Astrocyte of the spinal cord (primary cell): ENCODE data around the gene CHRNA9.

Source experiments
- DNase-seq: peaks from one replicate; pipeline ENCODE4 v3.0.0; 2011; ENCODE audit warnings: low read depth, low spot score
- H3K4me3 ChIP-seq: 2 replicates; pipeline ENCODE4 v1.5.1; 2011; ENCODE audit warnings: low read depth, mild to moderate bottlenecking, low read length, moderate library complexity
- in situ Hi-C: cut with HindIII; loops from 2 replicates; pipeline ENCODE4 v1.10.0; 2017; ENCODE audit warnings: low sequenced_read_pairs
- TF ChIP-seq, protein P1 (sequence below): IDR thresholded peaks from 2 replicates; pipeline ENCODE4 v1.5.1; 2012; ENCODE audit warnings: low read depth, mild to moderate bottlenecking, low read length, inconsistent platforms

CHRNA9 gene

GRCh38 chr4:40328383-40328782 lies 6.8 kb upstream of the CHRNA9 start:
- DNase-seq: no peak
- TF ChIP-seq, protein P1, sequence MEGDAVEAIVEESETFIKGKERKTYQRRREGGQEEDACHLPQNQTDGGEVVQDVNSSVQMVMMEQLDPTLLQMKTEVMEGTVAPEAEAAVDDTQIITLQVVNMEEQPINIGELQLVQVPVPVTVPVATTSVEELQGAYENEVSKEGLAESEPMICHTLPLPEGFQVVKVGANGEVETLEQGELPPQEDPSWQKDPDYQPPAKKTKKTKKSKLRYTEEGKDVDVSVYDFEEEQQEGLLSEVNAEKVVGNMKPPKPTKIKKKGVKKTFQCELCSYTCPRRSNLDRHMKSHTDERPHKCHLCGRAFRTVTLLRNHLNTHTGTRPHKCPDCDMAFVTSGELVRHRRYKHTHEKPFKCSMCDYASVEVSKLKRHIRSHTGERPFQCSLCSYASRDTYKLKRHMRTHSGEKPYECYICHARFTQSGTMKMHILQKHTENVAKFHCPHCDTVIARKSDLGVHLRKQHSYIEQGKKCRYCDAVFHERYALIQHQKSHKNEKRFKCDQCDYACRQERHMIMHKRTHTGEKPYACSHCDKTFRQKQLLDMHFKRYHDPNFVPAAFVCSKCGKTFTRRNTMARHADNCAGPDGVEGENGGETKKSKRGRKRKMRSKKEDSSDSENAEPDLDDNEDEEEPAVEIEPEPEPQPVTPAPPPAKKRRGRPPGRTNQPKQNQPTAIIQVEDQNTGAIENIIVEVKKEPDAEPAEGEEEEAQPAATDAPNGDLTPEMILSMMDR: no peak
- in situ Hi-C loops: no loop called here
- no peak overlapping the region for H3K4me3 ChIP-seq

DNA sequence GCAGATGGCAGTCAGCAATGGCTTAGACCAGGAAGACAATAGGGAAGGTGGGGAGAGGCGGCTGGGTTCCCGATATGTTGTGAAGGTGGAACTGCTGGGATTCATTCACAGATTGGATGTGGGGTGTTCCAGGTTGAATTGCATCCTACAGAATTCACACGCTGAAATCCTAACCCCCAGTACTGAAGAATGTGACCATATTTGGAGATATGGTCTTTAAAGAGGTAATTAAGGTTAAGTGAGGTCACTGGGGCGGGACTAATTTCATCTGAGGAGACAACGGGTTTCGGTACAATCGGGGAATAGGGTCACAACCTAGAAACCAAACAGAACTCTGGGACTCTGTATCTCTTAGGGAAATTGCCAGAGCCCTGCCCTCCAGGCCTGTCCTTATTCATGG lies 5.3 kb upstream of the CHRNA9 start:
- H3K4me3 ChIP-seq: no peak overlapping the region
- TF ChIP-seq, protein P1: no peak
- in situ Hi-C loops: no loop called here
- DNase-seq: no peak

- no peak for DNase-seq
- TF ChIP-seq, protein P1: no peak
- H3K4me3 ChIP-seq: no peak overlapping the region
- in situ Hi-C loops: no loop called here
Observed at GRCh38 chr4:40330536-40330935, 4.6 kb upstream of the CHRNA9 start.

DNA sequence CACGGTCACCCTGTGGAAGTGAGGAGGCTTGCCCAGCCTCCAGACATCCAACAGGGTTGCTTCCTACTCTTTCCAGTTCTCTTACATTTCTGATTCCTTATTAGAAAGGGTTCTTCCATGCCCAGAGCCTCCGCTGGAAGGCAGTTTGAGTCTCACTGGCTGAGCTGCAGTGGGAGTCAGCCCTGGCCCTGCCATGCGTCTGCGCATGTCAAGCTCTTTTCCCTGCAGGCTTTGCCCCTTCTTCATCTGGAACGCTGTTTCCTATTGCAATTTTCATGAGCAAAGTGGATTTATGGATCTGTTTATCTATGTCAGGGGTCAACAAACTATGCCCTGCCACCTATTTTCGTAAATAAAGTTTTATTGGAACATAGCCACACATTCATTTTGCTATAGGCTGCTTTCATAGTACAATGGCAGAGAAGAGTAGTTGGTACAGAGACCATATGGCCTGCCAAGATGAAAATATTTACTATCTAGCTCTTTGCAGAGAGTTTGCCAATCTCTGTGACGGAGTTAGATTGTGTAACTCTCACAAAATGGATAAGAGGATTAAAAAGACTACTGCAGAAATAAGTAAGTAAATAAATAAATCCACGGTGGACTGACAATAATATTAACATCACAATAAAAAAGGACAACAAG lies 3.9 kb upstream of the CHRNA9 start:
- no peak for DNase-seq
- TF ChIP-seq, protein P1: no peak
- in situ Hi-C loops: no loop called here
- no peak overlapping the region for H3K4me3 ChIP-seq

- in situ Hi-C loops: no loop called here
- TF ChIP-seq, protein P1: no peak
- H3K4me3 ChIP-seq: no peak overlapping the region
- DNase-seq: no peak
Observed at GRCh38 chr4:40331961-40332360, 3.2 kb upstream of the CHRNA9 start.

GRCh38 chr4:40333921-40334352 lies 1.2 kb upstream of the CHRNA9 start:
- no peak overlapping the region for H3K4me3 ChIP-seq
- in situ Hi-C loops: no loop called here
- TF ChIP-seq, protein P1: no peak
- DNase-seq: peak; percentile 80

DNA sequence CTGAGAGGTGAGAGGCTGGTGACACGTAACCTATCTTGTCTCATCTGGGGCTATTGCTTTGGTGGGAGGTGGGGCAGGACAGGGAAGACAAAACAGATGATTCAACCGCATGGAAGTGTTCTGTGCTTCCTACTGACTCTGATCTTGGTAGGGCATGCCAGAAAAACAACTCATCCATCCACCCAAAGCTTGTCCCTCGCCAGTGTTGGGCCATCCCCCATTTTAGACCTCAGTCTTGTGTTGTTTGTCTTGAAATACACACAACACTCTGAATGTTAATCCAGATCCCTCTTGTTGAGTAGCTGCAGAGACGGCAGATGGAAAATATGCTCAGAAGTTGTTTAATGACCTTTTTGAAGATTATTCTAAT lies 377 bp downstream of the CHRNA9 start:
- in situ Hi-C loops: no loop called here
- no peak overlapping the region for H3K4me3 ChIP-seq
- no peak for DNase-seq
- TF ChIP-seq, protein P1: no peak
